GM12875 (cell line): ENCODE data around the gene PIGR.

Experiments
- H3K4me3 ChIP-seq: one replicate; pipeline ENCODE4 v1.5.1; 2011; ENCODE audit warnings: low read depth, low read length, control low read depth
- CTCF ChIP-seq: IDR thresholded peaks from 2 replicates; pipeline ENCODE4 v1.5.1; 2011; ENCODE audit warnings: low read depth, mild to moderate bottlenecking, control low read depth, inconsistent platforms, low read length, moderate library complexity, borderline replicate concordance; ENCODE audit not compliant: insufficient read depth

The PIGR gene

DNA sequence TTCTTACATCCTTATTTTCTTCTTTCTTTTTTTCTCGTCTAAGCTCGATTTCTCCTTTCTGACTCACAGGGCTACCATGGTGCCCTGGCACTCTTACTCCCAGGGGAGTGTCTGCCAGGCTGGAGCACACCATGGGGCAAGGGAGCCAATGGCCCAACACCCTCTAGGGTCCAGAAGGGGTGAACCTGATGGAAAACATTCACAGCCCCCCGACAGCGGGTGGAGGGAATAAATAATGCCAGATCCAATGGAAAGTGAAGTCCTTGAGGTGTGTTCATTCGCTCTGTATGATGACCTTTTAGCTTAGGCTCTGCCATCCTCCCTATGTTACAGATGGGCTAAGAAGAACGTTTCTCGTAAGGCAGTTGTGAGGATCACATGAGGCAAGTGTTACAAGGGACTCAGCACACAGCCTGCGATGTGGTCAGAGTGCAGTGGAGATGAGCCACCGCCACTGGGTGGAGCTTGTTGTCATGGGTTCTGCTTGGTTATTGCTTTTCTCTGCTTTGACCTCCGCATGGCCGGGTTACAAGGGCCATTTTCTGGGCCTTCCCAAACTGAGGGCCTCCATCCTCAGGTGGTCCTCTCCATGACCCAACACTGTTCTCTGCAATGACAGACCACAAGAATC lies 21.0 kb downstream of the PIGR start:
- peak; percentile 26; the same call in 1 of the 2 replicates for TF ChIP-seq CTCF
- H3K4me3 ChIP-seq: no peak overlapping the region

- H3K4me3 ChIP-seq: no peak overlapping the region
- TF ChIP-seq CTCF: no peak
These were observed 21.6 kb downstream of the PIGR start for GRCh38 chr1:206924592-206925105.

DNA sequence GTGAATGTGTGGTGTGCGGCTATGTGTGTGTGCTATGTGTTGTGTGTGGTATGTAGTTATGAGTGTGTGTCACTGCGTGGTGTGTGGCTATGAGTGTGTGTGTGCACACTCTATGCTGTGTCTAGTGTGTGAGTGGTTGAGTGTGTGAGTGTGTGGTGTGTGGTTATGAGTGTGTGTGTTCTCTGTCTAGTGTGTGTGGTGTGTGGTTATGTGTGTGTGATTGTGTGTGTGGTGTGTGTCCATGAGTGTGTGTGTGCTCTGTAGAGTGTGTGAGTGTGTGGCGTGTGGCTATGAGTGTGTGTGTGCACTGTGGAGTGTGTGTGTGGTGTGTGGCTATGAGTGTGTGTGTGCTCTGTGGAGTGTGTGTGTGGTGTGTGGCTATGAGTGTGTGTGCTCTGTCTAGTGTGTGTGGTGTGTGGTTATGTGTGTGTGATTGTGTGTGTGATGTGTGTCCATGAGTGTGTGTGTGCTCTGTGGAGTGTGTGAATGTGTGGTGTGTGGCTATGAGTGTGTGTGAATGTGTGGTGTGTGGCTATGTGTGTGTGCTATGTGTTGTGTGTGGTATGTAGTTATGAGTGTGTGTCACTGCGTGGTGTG lies 22.2 kb downstream of the PIGR start:
- peak overlapping the region; percentile 38 for H3K4me3 ChIP-seq

DNA sequence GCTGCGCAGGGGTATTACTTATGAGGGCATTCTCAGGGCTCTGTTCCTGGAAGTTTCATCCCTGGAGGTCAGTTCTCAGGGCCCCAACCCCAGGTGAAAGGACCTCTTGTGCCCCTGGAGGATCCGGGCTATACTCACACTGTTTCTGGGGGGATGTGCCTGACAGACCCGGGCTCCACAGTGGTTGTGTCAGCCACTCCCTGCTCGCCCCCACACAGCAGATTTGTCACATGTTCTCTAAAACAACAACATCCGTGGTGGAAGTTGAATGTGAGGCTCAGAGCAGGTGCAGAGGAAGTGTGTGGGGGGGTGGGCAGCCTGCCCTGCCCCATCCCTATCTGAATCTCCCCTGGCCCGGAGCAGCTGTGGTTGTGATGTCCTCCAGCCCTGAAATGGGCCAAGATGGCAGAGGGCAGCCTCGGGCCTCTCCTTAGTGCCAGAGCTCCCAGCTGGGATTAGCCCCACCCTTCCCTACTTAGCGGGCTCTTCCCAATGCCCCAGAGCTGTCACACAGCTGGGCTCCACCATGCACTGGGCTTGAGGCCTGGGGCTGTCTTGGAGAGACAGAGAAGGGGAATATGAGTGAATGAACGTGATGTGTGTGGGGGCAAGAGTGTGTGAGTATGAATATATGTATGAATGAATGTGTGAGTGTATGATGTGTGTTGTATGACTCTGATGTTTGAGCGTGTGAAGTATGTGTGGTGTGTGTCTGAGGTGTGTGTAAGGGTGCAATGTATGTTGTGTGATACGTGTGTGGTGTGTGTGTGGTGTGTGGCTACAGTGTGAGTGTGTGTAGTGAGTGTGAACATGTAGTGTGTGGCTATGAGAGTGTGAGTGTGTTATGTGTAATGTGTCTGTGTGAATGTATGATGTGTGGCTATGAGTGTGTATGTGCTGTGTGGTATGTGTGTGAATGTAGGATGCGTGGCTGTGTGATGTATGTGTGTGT lies 23.0 kb downstream of the PIGR start:
- TF ChIP-seq CTCF: no peak
- peak overlapping the region; percentile 38 for H3K4me3 ChIP-seq

GRCh38 chr1:206922524-206922923 lies 23.7 kb downstream of the PIGR start:
- H3K4me3 ChIP-seq: peak overlapping the region; percentile 22
- no peak for TF ChIP-seq CTCF

DNA sequence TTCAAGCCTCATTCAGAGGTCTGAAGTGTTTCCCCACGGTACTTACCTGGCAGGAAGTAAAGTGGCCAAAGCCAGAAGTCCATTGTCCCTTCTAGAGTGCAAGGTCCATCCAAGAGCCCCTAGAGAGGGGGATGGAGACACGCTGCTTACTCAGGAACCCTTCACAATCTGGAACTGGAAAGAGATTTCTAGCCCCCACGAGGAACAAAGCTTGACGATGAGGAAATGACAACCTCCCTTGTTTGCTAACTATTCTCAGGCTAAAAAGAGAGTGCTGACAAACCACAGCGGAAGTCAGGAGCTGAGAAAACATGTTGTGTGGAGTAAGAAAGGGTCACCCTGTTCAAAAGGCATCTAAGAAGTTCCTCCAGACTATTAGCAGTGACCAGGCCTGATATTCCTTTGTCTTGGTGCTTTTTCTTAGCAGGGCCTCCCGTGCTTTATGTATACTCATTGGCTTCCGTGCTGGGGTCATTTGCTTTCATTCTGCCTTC lies 24.4 kb downstream of the PIGR start, which contains the start of gene FCMR:
TSS of gene FCMR (minus strand) at position 170 of the 494 bp plus-strand sequence. CDS start at position 83, 87 bp downstream.
- H3K4me3 ChIP-seq: peak within 1 kb of the TSS; percentile 76

More for the DNA sequence above, 24.4 kb downstream of the PIGR start, which contains the start of gene FCMR:
- TF ChIP-seq CTCF: no peak
